ENCODE data around the gene TMEM61. TPM values are rescaled to one million over a fixed set of nuclear protein-coding genes. Genes with fewer than 3 reads are reported as not detected.

The TMEM61 gene
- total RNA-seq, 6 experiments from 2014 or later, result 0.20 to 0.31 TPM; not detected in 4

GRCh38 chr1:54994355-54994990, 14.0 kb downstream of the TMEM61 start:
- H3K27ac ChIP-seq, result no peak overlapping the region
- no peak for TF ChIP-seq POLR2A (IDR thresholded peaks at IDR 0.05)
- no peak for TF ChIP-seq CTCF (IDR thresholded peaks at IDR 0.05)
- H3K27me3 ChIP-seq, result no peaks in the 10 kb centered on the region
- DNase-seq, result no peak
- ATAC-seq, result no peak
- intact Hi-C loops (cut with DNase I), result no loop called here
- H3K4me3 ChIP-seq, result no peak overlapping the region
- H3K36me3 ChIP-seq, result no peaks in the 10 kb centered on the region
- no peaks in the 10 kb centered on the region for H3K9me3 ChIP-seq
- H3K4me1 ChIP-seq, result peaks cover 0 to 7% (median 0%) of the 10 kb centered on the region in 4 donors
- 58% methylated on average over 4 of the region's 6 CpGs for WGBS (ENCODE audit: insufficient coverage, low coverage, low lambda C conversion rate, missing lambda C conversion rate)

GRCh38 chr1:54995013-54995760, 14.8 kb downstream of the TMEM61 start:
- H3K27ac ChIP-seq, result no peak overlapping the region
- DNase-seq (peak in 1 of 3 donors; percentile 19), ATAC-seq (no peak)
- H3K4me1 ChIP-seq, result peaks cover 0 to 7% (median 0%) of the 10 kb centered on the region in 4 donors
- H3K36me3 ChIP-seq, result no peaks in the 10 kb centered on the region
- no peaks in the 10 kb centered on the region for H3K27me3 ChIP-seq
- intact Hi-C loops (cut with DNase I), result loop anchor here (5.0 kb wide), 2 partner anchors 43 to 48 kb away; no protein-coding TSS in a partner anchor
- H3K4me3 ChIP-seq, result no peak overlapping the region
- 70% methylated on average over 12 of the region's 12 CpGs for WGBS (ENCODE audit: insufficient coverage, low coverage, low lambda C conversion rate, missing lambda C conversion rate)
- H3K9me3 ChIP-seq, result no peaks in the 10 kb centered on the region
- no peak for TF ChIP-seq POLR2A (IDR thresholded peaks at IDR 0.05)
- TF ChIP-seq CTCF (IDR thresholded peaks at IDR 0.05), result no peak

GRCh38 chr1:54995835-54996234, 15.4 kb downstream of the TMEM61 start:
- TF ChIP-seq POLR2A (IDR thresholded peaks at IDR 0.05) (no peak), CTCF (IDR thresholded peaks at IDR 0.05) (no peak)
- Histone ChIP-seq H3K4me3 (no peak overlapping the region), H3K4me1 (peaks cover 0 to 7% (median 0%) of the 10 kb centered on the region in 4 donors), H3K27me3 (no peaks in the 10 kb centered on the region), H3K27ac (no peak overlapping the region), H3K9me3 (no peaks in the 10 kb centered on the region), H3K36me3 (no peaks in the 10 kb centered on the region)
- WGBS (ENCODE audit: insufficient coverage, low coverage, low lambda C conversion rate, missing lambda C conversion rate), result 76% methylated on average over 7 of the region's 9 CpGs
- DNase-seq (peak in 1 of 3 donors; percentile 44), ATAC-seq (no peak)
- intact Hi-C loops (cut with DNase I), result loop anchor here (5.0 kb wide), 2 partner anchors 44 to 49 kb away; no protein-coding TSS in a partner anchor

- intact Hi-C loops (cut with DNase I), result loop anchor here (5.0 kb wide), 2 partner anchors 44 to 49 kb away; no protein-coding TSS in a partner anchor
- Histone ChIP-seq H3K27me3 (no peaks in the 10 kb centered on the region), H3K4me1 (peaks cover 0 to 7% (median 0%) of the 10 kb centered on the region in 4 donors), H3K4me3 (no peak overlapping the region), H3K27ac (no peak overlapping the region), H3K36me3 (no peaks in the 10 kb centered on the region), H3K9me3 (no peaks in the 10 kb centered on the region)
- ATAC-seq (peak; percentile 83 to 95 (median 93)), DNase-seq (peak; percentile 77 to 82 (median 80))
- TF ChIP-seq POLR2A (IDR thresholded peaks at IDR 0.05), result no peak
- TF ChIP-seq CTCF (IDR thresholded peaks at IDR 0.05), result peak; percentile 70 to 78 (median 74)
- 4% methylated on average over 4 of the region's 23 CpGs for WGBS (ENCODE audit: insufficient coverage, low coverage, low lambda C conversion rate, missing lambda C conversion rate)
These were observed 16.0 kb downstream of the TMEM61 start for GRCh38 chr1:54996359-54996868.

Data from right lobe of liver (tissue), 6 donors.